Keratinocyte (primary cell): ENCODE data around the gene ADPGK. TPM values are rescaled to one million over a fixed set of nuclear protein-coding genes. Genes with fewer than 3 reads are reported as not detected.

ENCODE experiments used
- DNase-seq: peaks from one replicate; pipeline ENCODE4 v3.0.0-alpha.2; 2011; ENCODE audit warnings: low read depth, missing footprints, low spot score
- FAIRE-seq: peaks from 2 replicates; lab custom pipeline; 2011; peaks lifted over from hg19 to GRCh38; lab: Jason Lieb, UNC
- H2AFZ ChIP-seq: 2 replicates; pipeline ENCODE4 v1.6.0; 2012; ENCODE audit warnings: low read length, control low read depth, inconsistent platforms; ENCODE audit not compliant: control insufficient read depth
- H3K27ac ChIP-seq: 2 replicates; pipeline ENCODE4 v1.5.1; 2011; ENCODE audit warnings: low read length; ENCODE audit not compliant: control insufficient read depth, insufficient read depth
- H3K27me3 ChIP-seq: 3 replicates; pipeline ENCODE4 v1.6.0; 2011; ENCODE audit warnings: low read length; ENCODE audit not compliant: control insufficient read depth, insufficient read depth; ENCODE audit errors: extremely low read depth
- H3K36me3 ChIP-seq, 2 experiments: 2 replicates in 1 of 2; 3 replicates in 1 of 2; pipeline ENCODE4 v1.5.1; 2011; ENCODE audit warnings: low read length in 2 of 2, mild to moderate bottlenecking in 1 of 2; ENCODE audit not compliant: control insufficient read depth in 2 of 2, insufficient read depth in 2 of 2; ENCODE audit errors: extremely low read depth in 1 of 2
- H3K4me1 ChIP-seq: 3 replicates; pipeline ENCODE4 v1.5.1; 2011; ENCODE audit warnings: low read length; ENCODE audit not compliant: control insufficient read depth, insufficient read depth; ENCODE audit errors: extremely low read depth
- H3K4me2 ChIP-seq: 3 replicates; pipeline ENCODE4 v1.6.0; 2011; ENCODE audit warnings: low read depth, low read length; ENCODE audit not compliant: control insufficient read depth, insufficient read depth; ENCODE audit errors: extremely low read depth
- H3K4me3 ChIP-seq, 3 experiments: fragments of 200-600 bp in 1 of 3; sonication (generic) in 1 of 3; 2 replicates in 2 of 3; 3 replicates in 1 of 3; pipeline ENCODE4 v1.5.1; 2011 to 2016; ENCODE audit warnings: low read length in 3 of 3, mild to moderate bottlenecking in 3 of 3, control low read depth in 2 of 3, inconsistent platforms in 1 of 3, low read depth in 1 of 3, mixed read lengths in 1 of 3, mixed run types in 1 of 3, moderate library complexity in 1 of 3; ENCODE audit not compliant: control insufficient read depth in 2 of 3, insufficient read depth in 2 of 3; ENCODE audit errors: extremely low read depth in 1 of 3
- H3K79me2 ChIP-seq: 2 replicates; pipeline ENCODE4 v1.6.0; 2012; ENCODE audit warnings: low read length; ENCODE audit not compliant: control insufficient read depth, insufficient read depth
- H3K9ac ChIP-seq: 3 replicates; pipeline ENCODE4 v1.6.0; 2011; ENCODE audit warnings: low read length; ENCODE audit not compliant: control insufficient read depth, insufficient read depth; ENCODE audit errors: extremely low read depth
- H3K9me1 ChIP-seq: 3 replicates; pipeline ENCODE4 v1.6.0; 2011; ENCODE audit warnings: low read length; ENCODE audit not compliant: control insufficient read depth, insufficient read depth; ENCODE audit errors: extremely low read depth
- H3K9me3 ChIP-seq: 2 replicates; pipeline ENCODE4 v1.5.1; 2012; ENCODE audit warnings: low read depth, low read length; ENCODE audit not compliant: control insufficient read depth
- H4K20me1 ChIP-seq: 3 replicates; pipeline ENCODE4 v1.6.0; 2011; ENCODE audit warnings: low read length; ENCODE audit not compliant: control insufficient read depth, insufficient read depth; ENCODE audit errors: extremely low read depth
- CTCF ChIP-seq, 3 experiments: IDR thresholded peaks in 1 of 3; conservative IDR thresholded peaks in 1 of 3; optimal IDR thresholded peaks in 1 of 3; 2 replicates in 2 of 3; 3 replicates in 1 of 3; pipeline versions ENCODE3 to v1.5.1; 2011; ENCODE audit warnings: low read length in 3 of 3, mild to moderate bottlenecking in 3 of 3, moderate library complexity in 2 of 3, control low read depth in 1 of 3, inconsistent platforms in 1 of 3; ENCODE audit not compliant: insufficient read depth in 2 of 3; ENCODE audit errors: extremely low read depth in 1 of 3
- EZH2 ChIP-seq: IDR thresholded peaks from one replicate; pipeline ENCODE4 v1.6.1; 2012; ENCODE audit warnings: inconsistent platforms, mild to moderate bottlenecking, low read length, moderate library complexity
- dilution Hi-C: fragments of 300-500 bp; cut with MboI; formaldehyde crosslinking; loops from one replicate; pipeline ENCODE4 v1.7.0; 2020; ENCODE audit warnings: low sequenced_read_pairs; ENCODE audit not compliant: extremely low pct_ligation_motif_present
- polyA plus RNA-seq, 5 experiments: library from polyadenylated mRNA; depleted of rRNA in 3 of 5; stranded (reverse) in 3 of 5; stranded (forward) in 1 of 5; unstranded in 1 of 5; fragments of >200 nt; gene quantifications; 1 replicate in 1 of 5; 2 replicates in 3 of 5; 3 replicates in 1 of 5; pipeline versions ENCODE4 v1.2.1 to v1.2.3, GENCODE V29; 2011 to 2012; ENCODE audit warnings: missing spikeins in 2 of 5, low read depth in 1 of 5, low replicate concordance in 1 of 5

Gene ADPGK
- polyA plus RNA-seq, 1 donor (not counting 4 experiments of a cell fraction or from before 2014, with no cell fraction given): 62.3 TPM

- H3K36me3 ChIP-seq: peaks cover 4 to 5% of the 10 kb centered on the region in 2 experiments
- DNase-seq: no peak
- H3K4me1 ChIP-seq: no peaks in the 10 kb centered on the region
- no peaks in the 10 kb centered on the region for H4K20me1 ChIP-seq
- TF ChIP-seq CTCF (optimal IDR thresholded peaks at IDR 0.05 in 1 of 3, IDR thresholded peaks at IDR 0.05 in 1 of 3, conservative IDR thresholded peaks at IDR 0.05 in 1 of 3; ENCODE audit: extremely low read depth in 1 of 3, insufficient read depth in 2 of 3, low read length in 3 of 3): no peak
- no peak for TF ChIP-seq EZH2
- peaks cover 2% of the 10 kb centered on the region for H3K9me1 ChIP-seq
- H3K4me3 ChIP-seq: no peak overlapping the region
- H3K4me2 ChIP-seq: no peak overlapping the region
- no peak for FAIRE-seq
- dilution Hi-C loops: no loop called here
- no peaks in the 10 kb centered on the region for H3K27me3 ChIP-seq
- H3K9me3 ChIP-seq: no peaks in the 10 kb centered on the region
- H3K79me2 ChIP-seq: no peaks in the 10 kb centered on the region
- no peak overlapping the region for H2AFZ ChIP-seq
- H3K27ac ChIP-seq: no peak overlapping the region
- H3K9ac ChIP-seq: no peak overlapping the region
Observed at GRCh38 chr15:72740219-72740618, 43.3 kb downstream of the ADPGK start.

- no peak overlapping the region for H3K27ac ChIP-seq
- H3K4me2 ChIP-seq: no peak overlapping the region
- no peaks in the 10 kb centered on the region for H3K9me3 ChIP-seq
- no peaks in the 10 kb centered on the region for H3K4me1 ChIP-seq
- no peak overlapping the region for H2AFZ ChIP-seq
- DNase-seq (no peak), FAIRE-seq (no peak)
- H3K27me3 ChIP-seq: no peaks in the 10 kb centered on the region
- TF ChIP-seq EZH2 (no peak), CTCF (optimal IDR thresholded peaks at IDR 0.05 in 1 of 3, IDR thresholded peaks at IDR 0.05 in 1 of 3, conservative IDR thresholded peaks at IDR 0.05 in 1 of 3; ENCODE audit: extremely low read depth in 1 of 3, insufficient read depth in 2 of 3, low read length in 3 of 3) (no peak)
- H3K9ac ChIP-seq: no peak overlapping the region
- no peak overlapping the region for H3K4me3 ChIP-seq
- peaks cover 2% of the 10 kb centered on the region for H3K9me1 ChIP-seq
- no peaks in the 10 kb centered on the region for H4K20me1 ChIP-seq
- peaks cover 4 to 5% of the 10 kb centered on the region in 2 experiments for H3K36me3 ChIP-seq
- dilution Hi-C loops: no loop called here
- no peaks in the 10 kb centered on the region for H3K79me2 ChIP-seq
Observed at GRCh38 chr15:72737723-72738122, 45.8 kb downstream of the ADPGK start.
